ENCODE data around the gene TNFRSF8.

DNA sequence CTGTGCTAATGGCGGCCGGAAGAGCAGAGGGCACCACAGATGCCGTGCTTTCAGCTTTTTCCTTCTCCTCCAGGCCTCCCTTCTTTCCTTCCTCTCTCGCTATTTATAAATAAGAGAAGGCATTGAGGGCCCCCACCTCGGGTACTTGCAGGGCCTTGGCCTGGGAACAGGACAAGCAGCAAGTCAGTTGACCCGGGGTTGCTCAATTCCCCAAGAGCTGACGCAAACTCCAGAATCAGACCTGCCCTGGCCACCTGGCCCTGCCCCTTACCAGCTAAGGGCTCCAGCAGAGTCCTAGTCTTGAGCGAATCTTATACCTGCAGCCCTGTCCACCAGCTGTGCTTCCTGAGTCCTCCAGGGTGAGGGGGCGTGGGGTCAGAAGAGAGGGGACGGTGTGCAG is 117.2 kb downstream of the TNFRSF8 start:
- TF ChIP-seq TCF7L2 (IDR thresholded peaks at IDR 0.05; ENCODE audit: low read depth, low read length): no peak
- TF ChIP-seq, protein P1, sequence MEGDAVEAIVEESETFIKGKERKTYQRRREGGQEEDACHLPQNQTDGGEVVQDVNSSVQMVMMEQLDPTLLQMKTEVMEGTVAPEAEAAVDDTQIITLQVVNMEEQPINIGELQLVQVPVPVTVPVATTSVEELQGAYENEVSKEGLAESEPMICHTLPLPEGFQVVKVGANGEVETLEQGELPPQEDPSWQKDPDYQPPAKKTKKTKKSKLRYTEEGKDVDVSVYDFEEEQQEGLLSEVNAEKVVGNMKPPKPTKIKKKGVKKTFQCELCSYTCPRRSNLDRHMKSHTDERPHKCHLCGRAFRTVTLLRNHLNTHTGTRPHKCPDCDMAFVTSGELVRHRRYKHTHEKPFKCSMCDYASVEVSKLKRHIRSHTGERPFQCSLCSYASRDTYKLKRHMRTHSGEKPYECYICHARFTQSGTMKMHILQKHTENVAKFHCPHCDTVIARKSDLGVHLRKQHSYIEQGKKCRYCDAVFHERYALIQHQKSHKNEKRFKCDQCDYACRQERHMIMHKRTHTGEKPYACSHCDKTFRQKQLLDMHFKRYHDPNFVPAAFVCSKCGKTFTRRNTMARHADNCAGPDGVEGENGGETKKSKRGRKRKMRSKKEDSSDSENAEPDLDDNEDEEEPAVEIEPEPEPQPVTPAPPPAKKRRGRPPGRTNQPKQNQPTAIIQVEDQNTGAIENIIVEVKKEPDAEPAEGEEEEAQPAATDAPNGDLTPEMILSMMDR (IDR thresholded peaks at IDR 0.05): no peak
- TF ChIP-seq, protein P2, sequence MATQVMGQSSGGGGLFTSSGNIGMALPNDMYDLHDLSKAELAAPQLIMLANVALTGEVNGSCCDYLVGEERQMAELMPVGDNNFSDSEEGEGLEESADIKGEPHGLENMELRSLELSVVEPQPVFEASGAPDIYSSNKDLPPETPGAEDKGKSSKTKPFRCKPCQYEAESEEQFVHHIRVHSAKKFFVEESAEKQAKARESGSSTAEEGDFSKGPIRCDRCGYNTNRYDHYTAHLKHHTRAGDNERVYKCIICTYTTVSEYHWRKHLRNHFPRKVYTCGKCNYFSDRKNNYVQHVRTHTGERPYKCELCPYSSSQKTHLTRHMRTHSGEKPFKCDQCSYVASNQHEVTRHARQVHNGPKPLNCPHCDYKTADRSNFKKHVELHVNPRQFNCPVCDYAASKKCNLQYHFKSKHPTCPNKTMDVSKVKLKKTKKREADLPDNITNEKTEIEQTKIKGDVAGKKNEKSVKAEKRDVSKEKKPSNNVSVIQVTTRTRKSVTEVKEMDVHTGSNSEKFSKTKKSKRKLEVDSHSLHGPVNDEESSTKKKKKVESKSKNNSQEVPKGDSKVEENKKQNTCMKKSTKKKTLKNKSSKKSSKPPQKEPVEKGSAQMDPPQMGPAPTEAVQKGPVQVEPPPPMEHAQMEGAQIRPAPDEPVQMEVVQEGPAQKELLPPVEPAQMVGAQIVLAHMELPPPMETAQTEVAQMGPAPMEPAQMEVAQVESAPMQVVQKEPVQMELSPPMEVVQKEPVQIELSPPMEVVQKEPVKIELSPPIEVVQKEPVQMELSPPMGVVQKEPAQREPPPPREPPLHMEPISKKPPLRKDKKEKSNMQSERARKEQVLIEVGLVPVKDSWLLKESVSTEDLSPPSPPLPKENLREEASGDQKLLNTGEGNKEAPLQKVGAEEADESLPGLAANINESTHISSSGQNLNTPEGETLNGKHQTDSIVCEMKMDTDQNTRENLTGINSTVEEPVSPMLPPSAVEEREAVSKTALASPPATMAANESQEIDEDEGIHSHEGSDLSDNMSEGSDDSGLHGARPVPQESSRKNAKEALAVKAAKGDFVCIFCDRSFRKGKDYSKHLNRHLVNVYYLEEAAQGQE (IDR thresholded peaks at IDR 0.05; ENCODE audit: insufficient read depth in 1 of 2, low read depth in 2 of 2, low read length in 1 of 2): no peak

Data from Panc1 (cell line).